H1 (cell line): ENCODE data around the gene FGFBP3. TPM values are rescaled to one million over a fixed set of nuclear protein-coding genes. Genes with fewer than 3 reads are reported as not detected.

ENCODE experiments used
- CEBPB ChIP-seq: IDR thresholded peaks from 2 replicates; pipeline ENCODE4 v1.6.1; 2012; ENCODE audit warnings: low read depth, low read length
- MAFK ChIP-seq: IDR thresholded peaks from 2 replicates; pipeline ENCODE4 v1.6.1; 2012; ENCODE audit warnings: low read depth, mild to moderate bottlenecking, improper control_type of control experiment, low read length
- POLR2A ChIP-seq, 2 experiments: IDR thresholded peaks; 1 replicate in 1 of 2; 2 replicates in 1 of 2; pipeline ENCODE4 v1.6.1; 2011; ENCODE audit warnings: low read depth in 2 of 2, low read length in 2 of 2, mild to moderate bottlenecking in 2 of 2; ENCODE audit errors: control extremely low read depth in 1 of 2
- RNF2 ChIP-seq: fragments of 200-900, 300-1000 bp; sonication (generic); IDR thresholded peaks from 2 replicates; pipeline ENCODE4 v1.7.1; 2016; ENCODE audit warnings: borderline replicate concordance, low read depth, mild to moderate bottlenecking, antibody characterized with exemption, low read length; ENCODE audit not compliant: poor library complexity, severe bottlenecking; ENCODE audit errors: missing control alignments
- TEAD4 ChIP-seq: IDR thresholded peaks from 2 replicates; pipeline ENCODE4 v1.6.1; 2012; ENCODE audit warnings: low read depth, low read length, inconsistent platforms, mixed read lengths
- polyA plus RNA-seq, 7 experiments: library from polyadenylated mRNA; depleted of rRNA in 3 of 7; stranded (reverse) in 5 of 7; unstranded in 2 of 7; fragments of >200 nt in 5 of 7; fragments of 200-250 nt in 2 of 7; gene quantifications; 1 replicate in 5 of 7; 2 replicates in 1 of 7; 4 replicates in 1 of 7; pipeline versions ENCODE4 v1.2.1 to v1.2.3, GENCODE V29; 2011 to 2013; ENCODE audit warnings: missing spikeins in 2 of 7, mixed read lengths in 2 of 7
- total RNA-seq: library from RNA; stranded (reverse); fragmentation: NEBNext Ultra II Directional; extraction: Animal tissue kit (Norgen Biotek cat#: 25700); gene quantifications from 2 replicates; pipeline ENCODE4 v1.2.1, GENCODE V29; 2021
- TF ChIP-seq, protein P1 (sequence below): IDR thresholded peaks from 2 replicates; pipeline ENCODE4 v1.6.1; 2012; ENCODE audit warnings: low read length, inconsistent platforms

FGFBP3 gene
- total and polyA plus RNA-seq, 2 of the 8 experiments (the other 6 are each of a cell fraction or from before 2014, with no cell fraction given) = 54.6 to 115 TPM

DNA sequence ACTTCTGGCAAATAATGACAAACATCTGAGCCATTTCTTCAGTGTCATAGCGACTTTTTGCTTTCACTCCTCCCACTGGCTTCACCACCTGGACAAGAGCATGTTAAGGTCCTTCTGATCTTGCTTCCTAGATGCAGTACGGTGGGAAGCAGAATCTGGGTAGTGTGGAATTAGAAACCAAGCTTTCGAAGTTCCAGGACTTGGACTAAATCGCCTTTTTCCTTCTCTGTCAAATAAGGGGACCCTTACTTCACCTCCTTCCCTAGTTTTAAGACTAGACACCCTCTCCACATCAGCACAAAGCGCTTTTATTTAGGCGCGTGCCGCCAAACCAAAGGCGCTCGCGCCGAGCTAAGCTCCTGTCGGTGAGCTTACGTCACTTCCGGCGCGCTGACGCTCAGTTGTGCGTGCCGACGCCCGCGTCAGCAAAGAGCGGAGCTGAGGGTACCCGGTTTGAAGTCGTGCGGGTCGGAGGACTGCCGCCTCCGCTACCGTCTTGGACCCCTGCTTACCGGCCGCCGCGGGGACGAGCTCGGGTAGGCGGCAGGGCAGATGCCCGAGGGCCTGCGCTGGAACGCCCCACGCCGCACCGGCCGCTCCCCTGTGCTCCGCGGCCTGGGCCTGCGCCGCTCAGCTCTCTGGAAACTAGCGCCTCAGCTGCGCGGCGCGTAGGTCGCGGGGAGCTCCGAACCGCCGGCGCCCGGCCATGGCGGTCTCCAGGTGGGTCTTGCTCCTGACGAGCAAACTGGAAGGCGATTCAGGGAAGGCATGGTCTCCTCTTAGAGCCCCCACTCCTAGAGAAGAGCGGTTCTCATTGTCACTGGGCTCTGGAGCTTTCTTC lies 14.3 kb upstream of the FGFBP3 start, which contains the start of gene BTAF1 (continued):
- TF ChIP-seq MAFK (no peak; the same call in 1 of the 2 replicates), CEBPB (0 out of 2 replicates have a peak, but pooled peaks have one; percentile 0), RNF2 (no peak), POLR2A (IDR thresholded peaks at IDR 0.05; ENCODE audit: control extremely low read depth in 1 of 2, low read depth in 2 of 2, low read length in 2 of 2) (peak; percentile 87 to 88), TEAD4 (no peak)
- TF ChIP-seq, protein P1, sequence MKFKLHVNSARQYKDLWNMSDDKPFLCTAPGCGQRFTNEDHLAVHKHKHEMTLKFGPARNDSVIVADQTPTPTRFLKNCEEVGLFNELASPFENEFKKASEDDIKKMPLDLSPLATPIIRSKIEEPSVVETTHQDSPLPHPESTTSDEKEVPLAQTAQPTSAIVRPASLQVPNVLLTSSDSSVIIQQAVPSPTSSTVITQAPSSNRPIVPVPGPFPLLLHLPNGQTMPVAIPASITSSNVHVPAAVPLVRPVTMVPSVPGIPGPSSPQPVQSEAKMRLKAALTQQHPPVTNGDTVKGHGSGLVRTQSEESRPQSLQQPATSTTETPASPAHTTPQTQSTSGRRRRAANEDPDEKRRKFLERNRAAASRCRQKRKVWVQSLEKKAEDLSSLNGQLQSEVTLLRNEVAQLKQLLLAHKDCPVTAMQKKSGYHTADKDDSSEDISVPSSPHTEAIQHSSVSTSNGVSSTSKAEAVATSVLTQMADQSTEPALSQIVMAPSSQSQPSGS = peak; percentile 82
